Fibroblast of villous mesenchyme (primary cell): Measurements from ENCODE around the gene NF1. TPM values are rescaled to one million over a fixed set of nuclear protein-coding genes. Genes with fewer than 3 reads are reported as not detected.
"Not testable (repeated sequence)": the region's sequence is repeated elsewhere in the genome, so short reads cannot be mapped to it uniquely, and the experiment has no call there.

Source experiments
- DNase-seq: peaks from one replicate; pipeline ENCODE4 v3.0.0-alpha.2; 2010; ENCODE audit warnings: low read depth
- H3K4me3 ChIP-seq: 2 replicates; pipeline ENCODE4 v1.5.1; 2011; ENCODE audit warnings: low read depth, mild to moderate bottlenecking, low read length
- total RNA-seq: library from RNA; depleted of rRNA; stranded (reverse); fragments of >200 nt; gene quantifications from 2 replicates; pipeline ENCODE4 v1.2.3, GENCODE V29; 2012
- TF ChIP-seq, protein P1 (sequence below): IDR thresholded peaks from 2 replicates; pipeline ENCODE4 v1.5.1; 2012; ENCODE audit warnings: low read depth, mild to moderate bottlenecking, low read length; ENCODE audit not compliant: insufficient read depth

NF1 gene
- total RNA-seq, 1 donor = 82.5 TPM

DNA sequence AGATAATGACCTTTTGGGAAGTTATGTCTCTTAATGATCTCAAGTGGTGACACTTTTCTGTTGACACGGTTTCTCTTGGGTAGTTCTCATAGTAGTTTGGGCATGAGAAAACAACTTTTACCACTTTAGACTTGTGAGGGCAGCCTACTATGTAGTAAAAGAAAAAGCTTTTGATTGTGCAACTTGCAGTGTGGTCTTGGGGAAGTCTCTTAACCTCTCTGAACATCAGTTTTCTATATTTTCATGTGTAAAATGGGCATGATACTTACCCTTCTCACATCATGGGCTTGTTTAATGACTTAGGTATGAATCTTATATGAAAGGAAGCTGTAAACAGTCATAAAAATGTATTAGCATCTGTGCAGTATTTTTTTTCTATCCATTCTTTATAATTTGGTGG lies 11.2 kb downstream of the NF1 start:
- H3K4me3 ChIP-seq = no peak overlapping the region
- DNase-seq = no peak
- TF ChIP-seq, protein P1, sequence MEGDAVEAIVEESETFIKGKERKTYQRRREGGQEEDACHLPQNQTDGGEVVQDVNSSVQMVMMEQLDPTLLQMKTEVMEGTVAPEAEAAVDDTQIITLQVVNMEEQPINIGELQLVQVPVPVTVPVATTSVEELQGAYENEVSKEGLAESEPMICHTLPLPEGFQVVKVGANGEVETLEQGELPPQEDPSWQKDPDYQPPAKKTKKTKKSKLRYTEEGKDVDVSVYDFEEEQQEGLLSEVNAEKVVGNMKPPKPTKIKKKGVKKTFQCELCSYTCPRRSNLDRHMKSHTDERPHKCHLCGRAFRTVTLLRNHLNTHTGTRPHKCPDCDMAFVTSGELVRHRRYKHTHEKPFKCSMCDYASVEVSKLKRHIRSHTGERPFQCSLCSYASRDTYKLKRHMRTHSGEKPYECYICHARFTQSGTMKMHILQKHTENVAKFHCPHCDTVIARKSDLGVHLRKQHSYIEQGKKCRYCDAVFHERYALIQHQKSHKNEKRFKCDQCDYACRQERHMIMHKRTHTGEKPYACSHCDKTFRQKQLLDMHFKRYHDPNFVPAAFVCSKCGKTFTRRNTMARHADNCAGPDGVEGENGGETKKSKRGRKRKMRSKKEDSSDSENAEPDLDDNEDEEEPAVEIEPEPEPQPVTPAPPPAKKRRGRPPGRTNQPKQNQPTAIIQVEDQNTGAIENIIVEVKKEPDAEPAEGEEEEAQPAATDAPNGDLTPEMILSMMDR = no peak

DNA sequence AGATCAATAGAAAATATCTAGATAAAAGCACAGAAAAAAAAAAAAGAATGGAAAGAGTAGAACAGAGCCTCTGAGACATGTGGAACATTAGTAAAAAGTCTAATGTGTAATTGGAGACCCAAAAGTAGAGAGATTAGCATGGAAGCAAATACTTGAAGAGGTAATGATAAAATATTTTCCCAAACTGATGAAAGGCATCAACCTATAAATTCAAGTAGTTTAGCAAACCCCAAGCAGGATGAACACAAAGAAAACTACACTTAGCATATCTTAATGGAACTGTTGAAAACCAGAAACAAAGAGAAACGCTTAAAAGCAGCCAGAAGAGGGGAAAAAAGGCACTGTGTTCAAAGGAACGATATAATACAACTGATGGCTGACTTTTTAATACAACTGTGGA lies 16.4 kb downstream of the NF1 start:
- no peak overlapping the region for H3K4me3 ChIP-seq
- DNase-seq = no peak
- TF ChIP-seq, protein P1 = no peak

DNA sequence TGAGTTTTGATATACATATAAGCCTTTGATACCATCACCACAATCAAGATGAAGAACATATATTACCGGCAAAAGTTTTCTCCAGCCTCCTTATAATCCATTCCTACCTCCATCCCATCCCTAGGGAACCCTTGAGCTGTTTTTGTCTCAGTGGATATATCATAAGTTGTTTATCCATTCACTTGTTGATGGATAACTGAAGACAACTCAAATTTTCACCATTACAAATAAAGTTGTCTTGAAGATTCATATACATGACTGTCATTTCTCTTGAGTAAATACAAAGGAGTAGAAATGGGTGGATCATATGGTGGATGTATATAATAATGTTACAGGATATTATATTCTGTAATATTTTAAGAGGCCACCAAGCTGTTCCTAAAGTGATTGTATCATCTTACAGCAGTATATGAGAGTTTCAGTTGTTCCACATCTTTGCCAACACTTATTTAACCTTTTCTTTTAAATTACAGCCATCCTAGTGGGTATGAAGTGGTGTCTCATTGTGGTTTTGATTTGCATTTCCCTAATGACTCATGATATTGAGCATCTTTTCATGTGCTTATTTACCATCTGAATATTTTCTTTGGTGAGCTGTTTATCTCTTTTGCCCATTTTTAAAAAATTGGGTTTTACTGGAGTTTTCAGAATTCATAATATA lies 17.4 kb downstream of the NF1 start:
- DNase-seq = peak; percentile 24
- TF ChIP-seq, protein P1 = no peak
- no peak overlapping the region for H3K4me3 ChIP-seq

DNA sequence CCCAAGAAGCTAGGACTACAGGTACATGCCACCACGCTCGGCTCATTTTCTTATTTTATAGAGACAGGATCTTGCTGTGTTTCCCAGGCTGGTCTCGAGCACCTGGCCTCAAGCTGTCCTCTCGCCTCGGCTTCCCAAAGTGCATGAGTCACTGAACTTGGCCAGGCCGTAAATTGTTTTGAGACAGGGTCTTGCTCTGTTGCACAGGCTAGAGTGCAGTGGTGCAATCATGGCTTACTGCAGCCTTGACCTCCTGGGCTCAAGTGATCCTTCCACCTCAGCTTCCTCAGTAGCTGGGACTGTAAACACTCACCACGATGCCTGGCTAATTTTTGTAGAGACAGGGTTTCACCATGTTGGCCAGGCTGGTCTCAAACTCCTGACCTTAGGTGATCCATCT lies 18.6 kb downstream of the NF1 start:
- H3K4me3 ChIP-seq = not testable (repeated sequence)
- DNase-seq = peak; percentile 97

DNA sequence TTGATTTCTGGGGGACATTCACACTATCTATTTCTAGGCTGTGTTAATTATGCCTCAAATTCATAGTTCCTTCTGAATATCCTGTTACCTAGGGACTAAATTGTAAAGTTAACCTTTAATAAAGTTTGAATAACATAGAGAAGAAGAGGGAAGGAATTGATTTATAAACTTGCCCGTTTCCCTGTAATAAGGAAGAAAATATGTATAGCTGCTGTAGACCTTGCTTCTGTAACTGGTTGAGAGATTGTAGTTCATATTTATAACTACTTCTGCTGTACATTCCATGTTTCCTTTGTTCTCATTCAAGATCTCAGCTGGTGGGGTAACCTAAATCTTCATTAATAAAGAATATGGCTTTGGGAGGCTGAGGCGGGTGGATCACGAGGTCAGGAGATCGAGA lies 19.2 kb downstream of the NF1 start:
- DNase-seq = no peak
- TF ChIP-seq, protein P1 = no peak
- no peak overlapping the region for H3K4me3 ChIP-seq

DNA sequence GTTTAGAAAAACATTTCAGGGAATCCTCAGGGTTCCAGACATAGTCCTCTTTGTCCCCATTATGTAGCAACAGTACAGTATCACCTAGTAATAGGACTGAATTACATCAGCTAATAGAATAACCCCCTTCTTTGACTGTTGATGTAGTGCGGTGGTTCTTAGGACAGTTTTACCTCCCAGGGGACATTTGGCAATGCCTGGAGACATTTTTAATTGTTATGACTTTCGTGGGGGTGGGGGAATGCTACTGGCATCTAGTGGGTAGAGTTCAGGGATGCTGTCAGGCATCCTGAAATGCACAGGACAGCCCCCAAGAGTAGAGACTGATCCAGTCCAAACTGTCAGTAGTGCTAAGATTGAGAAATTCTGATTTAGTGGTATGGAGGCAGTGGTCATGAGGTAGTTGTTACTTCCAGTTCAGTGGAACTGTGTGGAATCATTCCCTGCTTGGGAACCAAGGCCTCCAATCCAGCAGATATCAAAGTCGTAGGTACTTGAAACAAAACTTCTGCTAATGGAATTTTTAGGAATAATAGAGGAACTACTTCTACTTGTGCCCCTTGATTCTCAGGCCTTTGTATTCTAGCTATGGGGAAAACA lies 20.3 kb downstream of the NF1 start:
- no peak for DNase-seq
- no peak overlapping the region for H3K4me3 ChIP-seq
- TF ChIP-seq, protein P1 = no peak

DNA sequence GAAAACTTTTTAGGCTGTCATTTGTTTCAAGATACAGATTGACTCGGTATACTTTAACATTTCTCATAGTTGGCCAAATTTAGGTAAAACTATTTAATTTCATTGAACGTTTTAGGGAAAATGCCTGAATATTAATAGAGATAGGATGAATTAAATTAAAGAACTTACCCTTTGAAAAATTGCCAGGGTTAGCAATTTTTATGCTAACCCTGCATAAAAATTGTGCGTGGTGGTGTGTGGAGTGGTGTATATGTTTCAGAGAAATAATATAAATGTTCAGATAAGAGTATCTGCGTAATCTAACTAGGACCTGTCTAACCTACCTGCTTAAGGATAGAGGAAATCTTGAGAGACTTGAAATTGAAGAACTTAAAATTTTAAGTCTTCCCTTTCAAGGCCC lies 21.4 kb downstream of the NF1 start:
- H3K4me3 ChIP-seq = no peak overlapping the region
- DNase-seq = no peak
- TF ChIP-seq, protein P1 = no peak
